Astrocyte (in vitro differentiated cells and primary cell): ENCODE data around the gene USHBP1.

ENCODE experiments used
- EZH2 ChIP-seq: IDR thresholded peaks from 2 replicates; pipeline ENCODE4 v1.6.1; 2012; ENCODE audit warnings: mild to moderate bottlenecking, low read length, inconsistent platforms; ENCODE audit not compliant: insufficient read depth
- TF ChIP-seq, protein P1 (sequence below): IDR thresholded peaks from 2 replicates; pipeline ENCODE4 v1.5.1; 2011; ENCODE audit warnings: low read depth, mild to moderate bottlenecking, inconsistent platforms, low read length, moderate library complexity; ENCODE audit not compliant: insufficient read depth

DNA sequence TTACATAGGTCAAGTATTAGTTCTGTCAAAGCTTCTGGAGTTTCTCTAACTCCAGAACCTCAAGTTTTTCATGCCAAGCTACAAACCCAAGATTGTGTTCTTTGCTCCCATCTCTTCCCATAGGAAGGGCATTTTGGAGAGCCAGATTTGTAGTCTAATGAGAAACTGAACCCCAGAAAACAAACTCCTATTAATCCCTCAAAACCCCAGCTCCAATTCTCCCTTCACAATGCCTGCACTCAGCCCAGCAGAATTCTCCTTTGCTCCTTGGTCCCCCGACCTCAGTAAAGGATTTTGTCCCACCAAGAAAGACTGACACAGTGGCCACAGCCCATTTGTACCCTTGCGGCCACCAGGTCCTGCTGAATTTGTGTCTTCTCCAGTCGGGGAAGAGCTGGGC lies 8.4 kb downstream of the USHBP1 start:
- TF ChIP-seq, protein P1, sequence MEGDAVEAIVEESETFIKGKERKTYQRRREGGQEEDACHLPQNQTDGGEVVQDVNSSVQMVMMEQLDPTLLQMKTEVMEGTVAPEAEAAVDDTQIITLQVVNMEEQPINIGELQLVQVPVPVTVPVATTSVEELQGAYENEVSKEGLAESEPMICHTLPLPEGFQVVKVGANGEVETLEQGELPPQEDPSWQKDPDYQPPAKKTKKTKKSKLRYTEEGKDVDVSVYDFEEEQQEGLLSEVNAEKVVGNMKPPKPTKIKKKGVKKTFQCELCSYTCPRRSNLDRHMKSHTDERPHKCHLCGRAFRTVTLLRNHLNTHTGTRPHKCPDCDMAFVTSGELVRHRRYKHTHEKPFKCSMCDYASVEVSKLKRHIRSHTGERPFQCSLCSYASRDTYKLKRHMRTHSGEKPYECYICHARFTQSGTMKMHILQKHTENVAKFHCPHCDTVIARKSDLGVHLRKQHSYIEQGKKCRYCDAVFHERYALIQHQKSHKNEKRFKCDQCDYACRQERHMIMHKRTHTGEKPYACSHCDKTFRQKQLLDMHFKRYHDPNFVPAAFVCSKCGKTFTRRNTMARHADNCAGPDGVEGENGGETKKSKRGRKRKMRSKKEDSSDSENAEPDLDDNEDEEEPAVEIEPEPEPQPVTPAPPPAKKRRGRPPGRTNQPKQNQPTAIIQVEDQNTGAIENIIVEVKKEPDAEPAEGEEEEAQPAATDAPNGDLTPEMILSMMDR = no peak
- TF ChIP-seq EZH2 = no peak
